VCaP (cell line): ENCODE results near the gene NUP50.

ENCODE experiments used
- H3K27ac ChIP-seq: fragments of 450-650 bp; 2 replicates; pipeline ENCODE4 v1.5.1; 2017
- TF ChIP-seq, protein P1 (sequence below): fragments of 450-650 bp; conservative IDR thresholded peaks from 2 replicates; pipeline ENCODE4 v1.5.1; 2017; ENCODE audit warnings: mild to moderate bottlenecking, moderate library complexity

NUP50 gene, protein sequence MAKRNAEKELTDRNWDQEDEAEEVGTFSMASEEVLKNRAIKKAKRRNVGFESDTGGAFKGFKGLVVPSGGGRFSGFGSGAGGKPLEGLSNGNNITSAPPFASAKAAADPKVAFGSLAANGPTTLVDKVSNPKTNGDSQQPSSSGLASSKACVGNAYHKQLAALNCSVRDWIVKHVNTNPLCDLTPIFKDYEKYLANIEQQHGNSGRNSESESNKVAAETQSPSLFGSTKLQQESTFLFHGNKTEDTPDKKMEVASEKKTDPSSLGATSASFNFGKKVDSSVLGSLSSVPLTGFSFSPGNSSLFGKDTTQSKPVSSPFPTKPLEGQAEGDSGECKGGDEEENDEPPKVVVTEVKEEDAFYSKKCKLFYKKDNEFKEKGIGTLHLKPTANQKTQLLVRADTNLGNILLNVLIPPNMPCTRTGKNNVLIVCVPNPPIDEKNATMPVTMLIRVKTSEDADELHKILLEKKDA

DNA sequence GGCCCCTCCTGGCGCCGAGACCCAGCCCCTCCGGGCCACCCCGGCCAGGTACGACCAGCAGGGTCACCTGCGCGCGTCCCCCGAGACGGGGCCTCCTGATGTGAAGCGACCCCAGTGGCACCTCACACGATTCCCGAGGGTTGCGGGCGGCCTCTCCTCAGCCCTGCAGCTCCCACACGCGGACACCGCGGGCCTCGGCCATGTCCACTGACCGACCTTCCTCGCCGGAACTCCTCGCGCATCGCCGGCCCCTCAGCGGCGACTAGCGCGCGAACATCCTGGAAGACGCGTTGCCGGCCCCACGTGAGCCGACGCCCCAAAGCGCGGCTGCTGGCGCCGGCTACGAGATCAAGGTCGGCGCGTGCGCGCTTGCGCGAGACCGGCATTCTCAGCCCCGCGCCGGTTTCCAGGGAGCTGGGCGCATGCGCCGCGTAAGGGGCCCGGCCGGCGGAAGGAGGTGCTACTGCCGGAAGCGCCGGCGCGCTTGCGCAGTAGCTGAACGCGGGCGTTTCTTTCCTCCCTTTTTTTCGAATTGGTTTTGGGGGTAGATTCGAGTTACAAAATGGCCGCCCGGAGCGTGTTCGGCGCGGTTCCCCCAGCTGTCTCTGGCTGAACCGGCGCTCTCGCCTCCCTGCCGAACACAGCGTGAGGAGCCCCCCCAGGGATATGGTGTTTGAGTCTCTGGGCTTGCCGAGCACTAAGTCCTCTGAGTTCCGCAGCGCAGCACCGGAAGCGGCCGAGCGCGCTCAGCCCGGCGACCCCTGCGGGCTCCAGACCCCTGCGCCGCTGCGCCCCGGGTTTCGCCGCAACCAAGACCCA lies at the start of gene NUP50:
NUP50 (plus strand) TSS at position 475 of the 819 bp plus-strand sequence. CDS start 4,253 bp downstream, outside the sequence.
- H3K27ac ChIP-seq, result peak within 1 kb of the TSS; percentile 95
- TF ChIP-seq, protein P1, sequence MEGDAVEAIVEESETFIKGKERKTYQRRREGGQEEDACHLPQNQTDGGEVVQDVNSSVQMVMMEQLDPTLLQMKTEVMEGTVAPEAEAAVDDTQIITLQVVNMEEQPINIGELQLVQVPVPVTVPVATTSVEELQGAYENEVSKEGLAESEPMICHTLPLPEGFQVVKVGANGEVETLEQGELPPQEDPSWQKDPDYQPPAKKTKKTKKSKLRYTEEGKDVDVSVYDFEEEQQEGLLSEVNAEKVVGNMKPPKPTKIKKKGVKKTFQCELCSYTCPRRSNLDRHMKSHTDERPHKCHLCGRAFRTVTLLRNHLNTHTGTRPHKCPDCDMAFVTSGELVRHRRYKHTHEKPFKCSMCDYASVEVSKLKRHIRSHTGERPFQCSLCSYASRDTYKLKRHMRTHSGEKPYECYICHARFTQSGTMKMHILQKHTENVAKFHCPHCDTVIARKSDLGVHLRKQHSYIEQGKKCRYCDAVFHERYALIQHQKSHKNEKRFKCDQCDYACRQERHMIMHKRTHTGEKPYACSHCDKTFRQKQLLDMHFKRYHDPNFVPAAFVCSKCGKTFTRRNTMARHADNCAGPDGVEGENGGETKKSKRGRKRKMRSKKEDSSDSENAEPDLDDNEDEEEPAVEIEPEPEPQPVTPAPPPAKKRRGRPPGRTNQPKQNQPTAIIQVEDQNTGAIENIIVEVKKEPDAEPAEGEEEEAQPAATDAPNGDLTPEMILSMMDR, result 0 out of 2 replicates have a peak, but pooled peaks have one; percentile 12

DNA sequence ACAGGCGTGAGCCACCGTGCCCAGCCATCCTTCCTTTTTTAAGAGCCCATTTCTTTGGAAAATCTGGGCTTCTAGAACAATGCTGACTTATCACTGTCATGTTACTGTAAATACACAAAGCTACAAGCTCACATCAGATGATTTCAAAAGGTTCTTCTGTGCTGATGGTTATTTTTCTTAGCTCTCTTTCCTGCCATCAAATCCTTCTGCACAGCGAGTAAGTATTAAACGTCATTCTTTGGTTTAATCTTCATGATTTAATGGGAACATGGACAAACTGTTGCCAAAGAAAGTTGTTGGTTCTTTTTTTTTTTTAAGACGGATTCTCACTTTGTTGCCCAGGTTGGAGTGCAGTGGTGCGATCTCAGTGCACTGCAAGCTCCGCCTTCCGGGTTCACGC lies 43.3 kb upstream of the NUP50 start:
- H3K27ac ChIP-seq, result peak overlapping the region; percentile 90
- TF ChIP-seq, protein P1, result no peak

DNA sequence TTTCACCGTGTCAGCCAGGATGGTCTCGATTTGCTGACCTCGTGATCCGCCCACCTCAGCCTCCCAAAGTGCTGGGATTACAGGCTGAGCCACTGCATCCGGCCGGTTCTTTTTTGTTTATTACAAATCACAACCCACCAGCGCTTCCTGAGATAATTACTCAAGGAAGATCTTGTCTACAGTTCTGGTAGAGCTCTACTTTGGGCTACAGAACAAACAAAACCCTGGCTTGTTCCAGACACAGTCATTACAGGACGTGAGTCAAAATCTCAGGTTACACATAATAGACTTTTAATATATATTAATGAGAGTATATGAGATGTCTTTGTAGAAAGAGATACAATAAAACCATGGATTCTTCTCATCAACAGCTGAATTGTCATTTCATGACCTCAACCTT lies 42.8 kb upstream of the NUP50 start:
- TF ChIP-seq, protein P1, result no peak
- peak overlapping the region; percentile 90 for H3K27ac ChIP-seq

DNA sequence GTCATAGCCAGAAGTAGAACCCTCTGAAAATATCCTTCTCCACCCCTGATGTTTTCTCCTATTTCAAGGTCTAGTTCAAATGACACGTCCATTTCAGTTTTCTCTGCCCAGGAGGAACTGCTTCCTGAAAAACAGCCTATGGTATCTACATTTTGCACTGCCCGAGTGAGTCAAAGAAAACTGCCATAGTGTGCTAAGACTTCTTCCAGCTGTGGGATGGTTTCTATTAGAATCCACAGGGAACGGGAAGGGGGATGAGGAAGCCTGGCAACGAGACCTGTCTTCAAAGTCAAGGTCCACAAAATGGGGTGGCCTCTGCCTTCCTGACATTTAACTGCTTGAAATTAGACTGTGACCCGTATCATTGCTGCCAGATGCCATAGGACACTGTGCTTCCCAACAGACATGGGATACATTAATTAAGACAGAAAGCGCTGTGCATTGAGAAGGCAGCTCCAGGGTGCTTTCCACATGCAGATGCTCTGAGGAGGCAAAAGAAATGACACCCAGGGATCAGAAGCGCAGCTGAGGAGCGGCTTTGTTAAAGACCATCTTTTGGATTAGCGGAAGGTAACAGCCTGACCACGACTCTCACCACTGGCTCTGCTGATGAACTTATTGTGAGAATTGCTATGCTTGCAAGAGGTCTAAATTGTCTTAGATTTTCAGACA lies 39.4 kb upstream of the NUP50 start:
- TF ChIP-seq, protein P1, result no peak
- no peak overlapping the region for H3K27ac ChIP-seq

DNA sequence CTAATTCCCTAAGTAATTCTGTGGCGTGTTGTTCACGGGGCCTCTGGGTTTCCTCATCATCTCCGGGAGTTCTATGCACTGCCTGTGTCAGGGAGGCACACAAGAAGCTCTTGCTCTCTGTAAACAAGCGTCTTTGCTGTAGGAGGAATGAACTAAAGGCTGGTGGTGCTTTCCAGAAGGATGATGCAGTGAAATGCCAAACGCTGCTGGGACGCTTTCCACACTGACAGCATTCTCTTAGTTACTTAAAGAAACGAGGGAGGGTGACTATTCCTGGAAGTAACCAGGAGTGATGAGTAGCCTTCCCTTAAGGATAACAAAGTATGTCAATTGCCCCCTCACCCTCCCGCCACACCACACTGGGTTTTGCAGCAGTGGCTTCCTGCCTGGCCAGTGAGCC lies 38.5 kb upstream of the NUP50 start:
- H3K27ac ChIP-seq, result no peak overlapping the region
- TF ChIP-seq, protein P1, result no peak

DNA sequence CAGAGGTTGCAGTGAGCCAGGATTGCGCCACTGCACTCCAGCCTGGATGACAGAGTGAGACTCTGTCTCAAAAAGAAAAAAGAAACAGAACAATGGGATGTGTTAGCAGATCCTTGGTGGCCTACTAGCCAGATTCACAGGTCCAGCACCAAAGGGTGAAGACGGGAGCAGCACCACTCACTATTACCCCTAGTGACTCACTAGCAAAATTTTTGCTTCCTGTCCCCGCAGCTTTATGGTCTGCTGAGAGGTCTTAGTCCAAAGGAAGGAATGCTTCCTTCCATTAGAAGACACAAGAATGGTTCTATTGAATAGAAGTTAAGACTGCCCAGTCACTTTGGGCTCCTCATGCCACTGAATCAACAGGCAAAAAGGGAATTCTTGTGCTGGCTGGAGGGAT lies 35.9 kb upstream of the NUP50 start:
- no peak overlapping the region for H3K27ac ChIP-seq
- TF ChIP-seq, protein P1, result no peak
